Measurements from ENCODE around the gene BABAM1. TPM values are rescaled to one million over a fixed set of nuclear protein-coding genes. Genes with fewer than 3 reads are reported as not detected.

The BABAM1 gene
- total and polyA plus RNA-seq, 3 donors from 2014 or later, result 93.2 to 110 (median 95.4) TPM

- Histone ChIP-seq H3K4me3 (peak within 1 kb of the TSS; percentile 67 to 77), H3K4me1 (peaks cover 44% of the 10 kb centered on the region), H3K27ac (peak within 1 kb of the TSS; percentile 81 to 84), H3K27me3 (no peaks in the 10 kb centered on the region), H3K36me3 (ENCODE audit: low read depth, missing control alignments) (no peaks in the 10 kb centered on the region), H3K9me3 (no peaks in the 10 kb centered on the region)
- DNase-seq, result peak; percentile 97
- intact Hi-C loops (cut with DNase I; ENCODE audit: low total_unique reads), result no loop called here
- TF ChIP-seq POLR2A (IDR thresholded peaks at IDR 0.05) (no peak), CTCF (IDR thresholded peaks at IDR 0.05) (peak; percentile 56 to 91 (median 78))
- WGBS, 2 donors, result 0% methylated on average over 13 to 54 of the region's 55 CpGs
Measured at GRCh38 chr19:17305517-17306284, 38.5 kb downstream of the BABAM1 start, which contains the start of gene MRPL34. MRPL34 (plus strand) TSS chr19:17305872; CDS start chr19:17305893, 21 bp downstream.

GRCh38 chr19:17306285-17306714 lies 39.1 kb downstream of the BABAM1 start:
- 5% methylated on average over 28 of the region's 28 CpGs for WGBS, 2 donors
- Histone ChIP-seq H3K27ac (peak overlapping the region; percentile 81 to 84), H3K4me3 (peak overlapping the region; percentile 67 to 77), H3K27me3 (no peaks in the 10 kb centered on the region), H3K4me1 (peaks cover 42% of the 10 kb centered on the region), H3K9me3 (no peaks in the 10 kb centered on the region), H3K36me3 (ENCODE audit: low read depth, missing control alignments) (no peaks in the 10 kb centered on the region)
- TF ChIP-seq POLR2A (IDR thresholded peaks at IDR 0.05) (no peak), CTCF (IDR thresholded peaks at IDR 0.05) (no peak)
- DNase-seq, result no peak
- intact Hi-C loops (cut with DNase I; ENCODE audit: low total_unique reads), result no loop called here

- 65 to 69% methylated on average over 8 of the region's 8 CpGs for WGBS, 2 donors
- no peaks in the 10 kb centered on the region for H3K9me3 ChIP-seq
- intact Hi-C loops (cut with DNase I; ENCODE audit: low total_unique reads), result no loop called here
- H3K4me1 ChIP-seq, result peaks cover 44% of the 10 kb centered on the region
- no peak for DNase-seq
- H3K36me3 ChIP-seq (ENCODE audit: low read depth, missing control alignments), result no peaks in the 10 kb centered on the region
- no peak overlapping the region for H3K4me3 ChIP-seq
- no peak for TF ChIP-seq CTCF (IDR thresholded peaks at IDR 0.05)
- TF ChIP-seq POLR2A (IDR thresholded peaks at IDR 0.05), result no peak
- H3K27ac ChIP-seq, result no peak overlapping the region
- H3K27me3 ChIP-seq, result no peaks in the 10 kb centered on the region
Measured at GRCh38 chr19:17307876-17308377, 40.7 kb downstream of the BABAM1 start.

- TF ChIP-seq POLR2A (IDR thresholded peaks at IDR 0.05) (no peak), CTCF (IDR thresholded peaks at IDR 0.05) (no peak)
- H3K27ac ChIP-seq, result peak within 1 kb of the TSS; percentile 64 to 74
- 0 to 1% methylated on average over 24 to 46 of the region's 46 CpGs for WGBS, 2 donors
- intact Hi-C loops (cut with DNase I; ENCODE audit: low total_unique reads), result no loop called here
- peaks cover 34% of the 10 kb centered on the region for H3K4me1 ChIP-seq
- DNase-seq, result peak; percentile 100
- no peaks in the 10 kb centered on the region for H3K9me3 ChIP-seq
- peak within 1 kb of the TSS; percentile 79 to 98 for H3K4me3 ChIP-seq
- H3K27me3 ChIP-seq, result no peaks in the 10 kb centered on the region
- no peaks in the 10 kb centered on the region for H3K36me3 ChIP-seq (ENCODE audit: low read depth, missing control alignments)
Measured at GRCh38 chr19:17309198-17309964, 42.1 kb downstream of the BABAM1 start, which contains the start of gene DDA1. DDA1 (plus strand) TSS chr19:17309563; CDS start chr19:17309655, 92 bp downstream.
